Thyroid gland (tissue), 4 donors: ENCODE measurements around the gene NRG3. TPM values are rescaled to one million over a fixed set of nuclear protein-coding genes. Genes with fewer than 3 reads are reported as not detected.

ENCODE experiments used
- DNase-seq, 2 donors: peaks; one replicate each; pipeline ENCODE4 v3.0.0-alpha.2; 2019
- H3K27ac ChIP-seq, 3 donors: fragments of 200-600 bp; sonication (generic); 1 replicate in 2 of 3; 2 replicates in 1 of 3; pipeline ENCODE4 v1.5.1; 2016 to 2019; ENCODE audit warnings: mild to moderate bottlenecking in 1 of 3, moderate library complexity in 1 of 3
- H3K27me3 ChIP-seq: fragments of 200-600 bp; sonication (generic); one replicate; pipeline ENCODE4 v1.5.1; 2019
- H3K36me3 ChIP-seq, 2 donors: fragments of 200-600 bp; sonication (generic); one replicate each; pipeline ENCODE4 v1.5.1; 2016 to 2019
- H3K4me1 ChIP-seq, 2 donors: fragments of 200-600 bp; sonication (generic); one replicate each; pipeline ENCODE4 v1.5.1; 2017 to 2019
- H3K4me3 ChIP-seq, 3 donors: fragments of 200-600 bp; sonication (generic); replicated peaks in 1 of 3; 1 replicate in 2 of 3; 2 replicates in 1 of 3; pipeline ENCODE4 v1.5.1; 2016; ENCODE audit warnings: mild to moderate bottlenecking in 1 of 3
- H3K9me3 ChIP-seq: fragments of 200-600 bp; sonication (generic); one replicate; pipeline ENCODE4 v1.5.1; 2017
- CTCF ChIP-seq, 6 experiments: fragments of 200-600 bp in 3 of 6; fragments of 450-650 bp in 3 of 6; sonication (generic) in 3 of 6; IDR thresholded peaks; one replicate each; pipeline ENCODE4 v1.5.1; 2016 to 2019; ENCODE audit warnings: antibody characterized with exemption in 6 of 6, mild to moderate bottlenecking in 2 of 6, inconsistent platforms in 1 of 6, moderate library complexity in 1 of 6
- POLR2A ChIP-seq, 2 donors: fragments of 450-650 bp; IDR thresholded peaks; one replicate each; pipeline ENCODE4 v1.6.1; 2017; ENCODE audit warnings: antibody characterized with exemption in 2 of 2, mild to moderate bottlenecking in 2 of 2, moderate library complexity in 1 of 2
- WGBS, 2 donors: methylation state at CpG; one replicate each; pipeline ENCODE4 v1.1.5; 2017; 5-methylcytosine and 5-hydroxymethylcytosine counted together
- intact Hi-C: fragments of 100-400 bp; cut with DNase I; formaldehyde crosslinking; loops from one replicate; pipeline ENCODE4 v1.15.1; 2023
- total RNA-seq, 4 donors: library from RNA; depleted of rRNA; stranded (reverse); fragments of >200 nt; gene quantifications; one replicate each; pipeline ENCODE4 v1.2.3, GENCODE V29; 2016

Gene NRG3
- total RNA-seq, 4 donors from 2014 or later, result 0.67 to 1.8 (median 1.3) TPM

GRCh38 chr10:82128527-82128926 is 253.5 kb downstream of the NRG3 start:
- Histone ChIP-seq H3K9me3 (no peaks in the 10 kb centered on the region), H3K27ac (no peak overlapping the region), H3K36me3 (no peaks in the 10 kb centered on the region), H3K4me1 (no peaks in the 10 kb centered on the region), H3K4me3 (no peak overlapping the region), H3K27me3 (no peaks in the 10 kb centered on the region)
- TF ChIP-seq CTCF (IDR thresholded peaks at IDR 0.05) (no peak), POLR2A (IDR thresholded peaks at IDR 0.05) (no peak)
- 84 to 87% methylated on average over 2 of the region's 2 CpGs for WGBS, 2 donors
- intact Hi-C loops, result no loop called here
- no peak for DNase-seq

- 64 to 73% methylated on average over 1 of the region's 1 CpG for WGBS, 2 donors
- Histone ChIP-seq H3K36me3 (no peaks in the 10 kb centered on the region), H3K4me1 (no peaks in the 10 kb centered on the region), H3K4me3 (no peak overlapping the region), H3K27me3 (no peaks in the 10 kb centered on the region), H3K9me3 (no peaks in the 10 kb centered on the region), H3K27ac (no peak overlapping the region)
- no peak for DNase-seq
- TF ChIP-seq CTCF (IDR thresholded peaks at IDR 0.05), result no peak
- TF ChIP-seq POLR2A (IDR thresholded peaks at IDR 0.05), result no peak
- intact Hi-C loops, result no loop called here
Observed at GRCh38 chr10:82136103-82136502, 261.1 kb downstream of the NRG3 start.

GRCh38 chr10:82144153-82144552 is 269.2 kb downstream of the NRG3 start:
- no peaks in the 10 kb centered on the region for H3K36me3 ChIP-seq
- H3K4me3 ChIP-seq, result no peak overlapping the region
- H3K27me3 ChIP-seq, result no peaks in the 10 kb centered on the region
- 73 to 94% methylated on average over 3 of the region's 3 CpGs for WGBS, 2 donors
- no peak for TF ChIP-seq POLR2A (IDR thresholded peaks at IDR 0.05)
- TF ChIP-seq CTCF (IDR thresholded peaks at IDR 0.05), result no peak
- intact Hi-C loops, result no loop called here
- no peak overlapping the region for H3K27ac ChIP-seq
- no peaks in the 10 kb centered on the region for H3K4me1 ChIP-seq
- no peak for DNase-seq
- H3K9me3 ChIP-seq, result no peaks in the 10 kb centered on the region

GRCh38 chr10:82148764-82149163 is 273.8 kb downstream of the NRG3 start:
- Histone ChIP-seq H3K36me3 (no peaks in the 10 kb centered on the region), H3K27me3 (no peaks in the 10 kb centered on the region), H3K9me3 (no peaks in the 10 kb centered on the region), H3K27ac (no peak overlapping the region), H3K4me3 (no peak overlapping the region), H3K4me1 (no peaks in the 10 kb centered on the region)
- intact Hi-C loops, result no loop called here
- WGBS, 2 donors, result 61 to 64% methylated on average over 1 of the region's 1 CpG
- DNase-seq, result no peak
- no peak for TF ChIP-seq CTCF (IDR thresholded peaks at IDR 0.05)
- TF ChIP-seq POLR2A (IDR thresholded peaks at IDR 0.05), result no peak

- WGBS, 2 donors, result 68 to 80% methylated on average over 4 of the region's 4 CpGs
Observed at GRCh38 chr10:82149674-82150073, 274.7 kb downstream of the NRG3 start.

More at GRCh38 chr10:82149674-82150073, 274.7 kb downstream of the NRG3 start:
- Histone ChIP-seq H3K27me3 (no peaks in the 10 kb centered on the region), H3K9me3 (no peaks in the 10 kb centered on the region), H3K36me3 (no peaks in the 10 kb centered on the region), H3K4me1 (no peaks in the 10 kb centered on the region), H3K27ac (no peak overlapping the region), H3K4me3 (no peak overlapping the region)
- TF ChIP-seq POLR2A (IDR thresholded peaks at IDR 0.05), result no peak
- no peak for TF ChIP-seq CTCF (IDR thresholded peaks at IDR 0.05)
- intact Hi-C loops, result no loop called here
- DNase-seq, result no peak
